KMS-11 (cell line): ENCODE results near the gene LRRC27.

ENCODE experiments used
- H2AFZ ChIP-seq: fragments of 200-600 bp; sonication (generic); 2 replicates; pipeline ENCODE4 v1.6.1; 2016; ENCODE audit warnings: antibody characterized with exemption, mixed run types, low read depth
- H3K27ac ChIP-seq: fragments of 200-600 bp; sonication (generic); 2 replicates; pipeline ENCODE4 v1.6.1; 2016; ENCODE audit warnings: mild to moderate bottlenecking, mixed run types
- H3K27me3 ChIP-seq: fragments of 200-600 bp; sonication (generic); 2 replicates; pipeline ENCODE4 v1.6.1; 2017; ENCODE audit warnings: mild to moderate bottlenecking, low read depth, mixed run types, moderate library complexity; ENCODE audit not compliant: insufficient read depth
- H3K36me3 ChIP-seq: fragments of 200-600 bp; sonication (generic); 2 replicates; pipeline ENCODE4 v1.6.1; 2017; ENCODE audit warnings: mild to moderate bottlenecking, mixed run types; ENCODE audit not compliant: insufficient read depth
- H3K4me1 ChIP-seq: fragments of 200-600 bp; sonication (generic); 2 replicates; pipeline ENCODE4 v1.6.1; 2016; ENCODE audit warnings: mild to moderate bottlenecking, low read depth, mixed run types; ENCODE audit not compliant: poor library complexity, severe bottlenecking
- H3K4me2 ChIP-seq: fragments of 200-600 bp; sonication (generic); 2 replicates; pipeline ENCODE4 v1.7.0; 2016; ENCODE audit warnings: mild to moderate bottlenecking, mixed run types
- H3K4me3 ChIP-seq: fragments of 200-600 bp; sonication (generic); IDR thresholded peaks from 2 replicates; pipeline ENCODE4 v1.6.1; 2017; ENCODE audit warnings: low read depth, low read length, mixed read lengths; ENCODE audit not compliant: insufficient read depth
- H3K79me2 ChIP-seq: fragments of 200-600 bp; sonication (generic); 2 replicates; pipeline ENCODE4 v1.6.1; 2016; ENCODE audit warnings: low read depth, mixed run types; ENCODE audit not compliant: insufficient read depth
- H3K9ac ChIP-seq: fragments of 200-600 bp; sonication (generic); 2 replicates; pipeline ENCODE4 v1.6.1; 2016; ENCODE audit warnings: mild to moderate bottlenecking, mixed run types
- H4K20me1 ChIP-seq: fragments of 200-600 bp; sonication (generic); 2 replicates; pipeline ENCODE4 v1.6.1; 2016; ENCODE audit warnings: mild to moderate bottlenecking, mixed run types; ENCODE audit not compliant: insufficient read depth
- TF ChIP-seq, protein P1 (sequence below): fragments of 200-600 bp; sonication (generic); conservative IDR thresholded peaks from 2 replicates; pipeline ENCODE4 v1.6.1; 2017; ENCODE audit warnings: low read depth, mild to moderate bottlenecking, antibody characterized with exemption, low read length, moderate library complexity, mixed read lengths

Gene LRRC27

DNA sequence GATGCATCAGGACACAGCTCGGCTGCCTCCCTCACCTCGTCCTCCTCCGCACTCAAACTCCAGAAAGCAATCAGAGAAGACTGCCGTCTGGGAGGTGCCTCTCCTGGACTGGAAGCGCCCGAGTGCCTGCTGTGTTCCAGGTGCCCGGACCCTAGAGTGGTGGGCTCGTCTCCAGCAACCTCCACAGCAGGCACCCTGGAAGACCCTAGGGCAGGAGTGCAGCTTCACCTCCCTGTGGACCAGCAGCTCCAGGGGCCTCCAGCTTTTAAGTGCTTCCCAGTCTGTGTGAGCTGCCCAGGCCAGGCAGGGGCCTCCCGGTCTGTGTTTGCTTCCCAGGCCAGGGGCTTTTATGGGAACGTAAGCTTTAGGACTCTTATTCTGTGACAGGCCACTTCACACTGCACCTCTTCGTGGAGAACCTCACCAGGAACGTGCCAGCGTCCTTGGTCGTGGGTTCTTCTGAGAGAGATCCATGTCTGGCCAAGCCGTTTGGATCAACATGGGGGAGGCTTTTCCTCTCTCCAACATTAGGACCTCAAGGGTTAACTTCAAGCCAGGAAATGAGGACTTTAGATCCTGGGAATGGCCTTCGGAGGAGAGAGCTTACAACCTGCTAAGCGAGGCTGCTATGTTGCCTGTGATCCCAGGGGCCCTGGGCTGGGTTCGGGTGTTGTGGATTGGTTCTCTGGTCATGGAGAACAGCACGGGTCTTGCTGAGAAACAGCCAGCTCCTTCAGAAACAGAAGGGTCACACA is 59.1 kb downstream of the LRRC27 start:
- H3K4me1 ChIP-seq: peaks cover 23% of the 10 kb centered on the region
- H3K79me2 ChIP-seq: no peaks in the 10 kb centered on the region
- H3K27ac ChIP-seq: no peak overlapping the region
- no peaks in the 10 kb centered on the region for H3K27me3 ChIP-seq
- H3K9ac ChIP-seq: no peak overlapping the region
- no peaks in the 10 kb centered on the region for H4K20me1 ChIP-seq
- H3K4me3 ChIP-seq: no peak overlapping the region
- TF ChIP-seq, protein P1, sequence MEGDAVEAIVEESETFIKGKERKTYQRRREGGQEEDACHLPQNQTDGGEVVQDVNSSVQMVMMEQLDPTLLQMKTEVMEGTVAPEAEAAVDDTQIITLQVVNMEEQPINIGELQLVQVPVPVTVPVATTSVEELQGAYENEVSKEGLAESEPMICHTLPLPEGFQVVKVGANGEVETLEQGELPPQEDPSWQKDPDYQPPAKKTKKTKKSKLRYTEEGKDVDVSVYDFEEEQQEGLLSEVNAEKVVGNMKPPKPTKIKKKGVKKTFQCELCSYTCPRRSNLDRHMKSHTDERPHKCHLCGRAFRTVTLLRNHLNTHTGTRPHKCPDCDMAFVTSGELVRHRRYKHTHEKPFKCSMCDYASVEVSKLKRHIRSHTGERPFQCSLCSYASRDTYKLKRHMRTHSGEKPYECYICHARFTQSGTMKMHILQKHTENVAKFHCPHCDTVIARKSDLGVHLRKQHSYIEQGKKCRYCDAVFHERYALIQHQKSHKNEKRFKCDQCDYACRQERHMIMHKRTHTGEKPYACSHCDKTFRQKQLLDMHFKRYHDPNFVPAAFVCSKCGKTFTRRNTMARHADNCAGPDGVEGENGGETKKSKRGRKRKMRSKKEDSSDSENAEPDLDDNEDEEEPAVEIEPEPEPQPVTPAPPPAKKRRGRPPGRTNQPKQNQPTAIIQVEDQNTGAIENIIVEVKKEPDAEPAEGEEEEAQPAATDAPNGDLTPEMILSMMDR: no peak
- no peak overlapping the region for H2AFZ ChIP-seq
- no peak overlapping the region for H3K4me2 ChIP-seq
- no peaks in the 10 kb centered on the region for H3K36me3 ChIP-seq

DNA sequence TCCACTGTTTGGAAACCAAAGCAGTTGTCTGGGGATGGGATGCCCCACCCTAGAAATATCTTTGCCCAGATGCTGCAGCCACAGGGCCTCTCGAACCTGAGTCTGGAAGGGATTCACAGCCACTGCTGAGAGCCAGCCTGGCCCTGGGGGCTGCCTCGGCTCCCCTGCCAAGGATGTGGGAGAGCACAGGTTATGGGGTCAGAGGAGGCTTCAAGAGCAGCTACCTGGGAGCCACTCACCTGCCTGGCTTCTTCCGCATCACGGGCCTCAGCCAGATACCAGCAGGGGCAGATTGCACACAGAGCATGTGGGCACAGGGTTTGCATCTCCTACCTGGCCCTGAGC is 59.7 kb downstream of the LRRC27 start:
- no peak overlapping the region for H2AFZ ChIP-seq
- no peak overlapping the region for H3K4me3 ChIP-seq
- no peak overlapping the region for H3K4me2 ChIP-seq
- H4K20me1 ChIP-seq: no peaks in the 10 kb centered on the region
- no peaks in the 10 kb centered on the region for H3K36me3 ChIP-seq
- TF ChIP-seq, protein P1: no peak
- H3K4me1 ChIP-seq: peaks cover 23% of the 10 kb centered on the region
- H3K9ac ChIP-seq: no peak overlapping the region
- H3K79me2 ChIP-seq: no peaks in the 10 kb centered on the region
- no peak overlapping the region for H3K27ac ChIP-seq
- H3K27me3 ChIP-seq: no peaks in the 10 kb centered on the region

DNA sequence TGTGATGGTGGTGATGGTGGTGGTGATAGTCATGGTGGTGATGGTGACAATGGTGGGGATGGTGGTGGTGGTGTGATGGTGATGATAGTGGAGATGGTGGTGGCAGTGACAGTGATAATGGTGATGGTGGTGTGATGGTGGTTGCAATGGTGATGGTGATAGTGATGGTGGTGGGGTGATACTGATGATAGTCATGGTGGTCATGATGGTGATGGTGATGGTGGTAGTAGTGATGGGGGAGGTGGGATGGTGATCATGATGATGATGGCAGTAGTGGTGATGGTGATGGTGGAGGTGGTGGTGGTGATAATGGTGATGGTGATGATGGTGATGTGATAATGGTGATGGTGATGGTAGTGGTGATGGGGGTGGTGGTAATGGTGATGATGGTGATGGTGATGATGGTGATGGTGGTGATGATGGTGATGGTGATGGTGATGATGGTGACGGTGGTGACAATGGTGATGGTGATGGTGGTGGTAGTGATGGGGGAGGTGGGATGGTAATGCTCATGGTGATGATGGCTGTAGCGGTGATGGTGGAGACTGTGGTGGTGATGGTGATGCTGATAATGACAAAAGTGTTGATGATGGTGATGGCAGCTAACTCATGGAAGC is 60.3 kb downstream of the LRRC27 start:
- Histone ChIP-seq H2AFZ (no peak overlapping the region), H3K4me1 (peaks cover 23% of the 10 kb centered on the region), H3K4me2 (no peak overlapping the region), H3K79me2 (no peaks in the 10 kb centered on the region), H3K27me3 (no peaks in the 10 kb centered on the region), H3K27ac (no peak overlapping the region), H3K9ac (no peak overlapping the region), H4K20me1 (no peaks in the 10 kb centered on the region), H3K36me3 (no peaks in the 10 kb centered on the region), H3K4me3 (no peak overlapping the region)
- TF ChIP-seq, protein P1: no peak

DNA sequence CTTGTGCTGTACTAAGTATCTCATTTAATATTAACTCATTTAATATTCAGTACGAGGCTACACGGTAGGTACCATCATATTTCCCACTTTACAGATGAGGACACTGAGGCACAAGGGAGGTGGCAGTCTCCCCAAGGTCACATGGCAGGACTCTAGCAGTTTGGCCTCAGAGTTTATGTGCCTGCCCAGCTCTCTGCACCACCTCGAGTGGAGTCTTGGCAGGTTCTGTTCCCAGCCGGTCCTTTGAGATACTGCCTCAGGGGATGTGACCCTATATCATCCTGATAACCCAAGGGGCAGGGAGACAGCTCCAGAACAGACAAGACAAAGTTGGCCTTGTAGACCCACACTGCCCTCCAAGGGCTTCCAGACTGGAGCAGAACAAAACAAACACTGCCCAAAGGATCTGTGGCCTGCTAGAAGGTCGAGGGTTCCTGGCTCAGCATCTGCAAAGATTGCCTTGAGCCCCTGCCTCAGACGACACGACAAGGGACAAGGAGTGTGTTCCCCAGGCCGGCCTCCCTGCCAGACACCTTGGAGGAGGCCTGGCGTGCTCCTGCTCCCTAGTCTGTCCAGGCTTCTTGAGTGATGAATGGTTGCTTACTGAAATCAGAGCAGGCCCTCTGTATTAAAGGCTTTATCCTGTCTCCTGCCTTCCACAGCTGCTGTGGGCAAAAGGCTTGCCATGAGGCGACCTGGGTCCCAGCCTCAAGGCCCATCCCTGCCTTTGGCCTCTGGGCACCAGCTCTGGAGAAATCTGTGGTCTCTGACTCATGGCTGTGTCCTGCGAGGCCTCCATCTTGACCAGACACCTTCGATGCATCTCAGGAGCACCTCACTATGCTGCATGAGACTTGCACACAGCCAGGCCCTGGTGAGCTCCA is 61.1 kb downstream of the LRRC27 start:
- Histone ChIP-seq H3K4me2 (no peak overlapping the region), H3K36me3 (no peaks in the 10 kb centered on the region), H4K20me1 (no peaks in the 10 kb centered on the region), H3K4me1 (peaks cover 19% of the 10 kb centered on the region), H3K27ac (no peak overlapping the region), H2AFZ (no peak overlapping the region), H3K79me2 (peaks cover under 1% of the 10 kb centered on the region), H3K27me3 (no peaks in the 10 kb centered on the region), H3K9ac (no peak overlapping the region), H3K4me3 (no peak overlapping the region)
- TF ChIP-seq, protein P1: no peak
